GM12878 (cell line): ENCODE measurements around the gene SEMA7A. TPM values are rescaled to one million over a fixed set of nuclear protein-coding genes. Genes with fewer than 3 reads are reported as not detected.

Experiments used
- ATAC-seq: fragments of 200-7000 bp; cut with Tn5 transposase; 3 replicates; pipeline ENCODE4 v1.9.1; 2020; ENCODE audit warnings: mild to moderate bottlenecking, moderate library complexity
- BruUV-seq: library from RNA; stranded (reverse); fragments of 400-500 nt; replicated peaks from 2 replicates; lab custom pipeline; 2021; lab: Mats Ljungman, UMichigan
- CTCF ChIA-PET: fragments of 300-600 bp; sonication (Branson Sonifier 250); formaldehyde crosslinking; extraction: SDS; loops from one replicate; lab custom pipeline; 2021; ENCODE audit warnings: inconsistent platforms; lab: Yijun Ruan, JAX
- POLR2A ChIA-PET: fragments of 350-600 bp; formaldehyde crosslinking; extraction: SDS; loops from one replicate; lab custom pipeline; 2021; ENCODE audit warnings: inconsistent platforms; lab: Charles Lee
- RAD21 ChIA-PET: fragments of 300-600 bp; sonication (Branson Sonifier 250); formaldehyde crosslinking; loops from one replicate; lab custom pipeline; 2023; ENCODE audit warnings: antibody characterized with exemption; ENCODE audit not compliant: unreplicated experiment; lab: Charles Lee
- SMC1A ChIA-PET: fragments of 300-600 bp; sonication (Branson Sonifier 250); formaldehyde crosslinking; loops from one replicate; lab custom pipeline; 2023; ENCODE audit not compliant: unreplicated experiment, uncharacterized antibody; lab: Charles Lee
- DNase-seq: peaks from one replicate; pipeline ENCODE4 v3.0.0-alpha.2; 2011; ENCODE audit warnings: low read depth, low spot score
- FAIRE-seq: peaks from 3 replicates; lab custom pipeline; 2011; peaks lifted over from hg19 to GRCh38; lab: Jason Lieb, UNC
- H2AFZ ChIP-seq: 2 replicates; pipeline ENCODE4 v1.6.0; 2011; ENCODE audit warnings: low read depth, low read length, control low read depth; ENCODE audit not compliant: control insufficient read depth
- H3K27ac ChIP-seq: 2 replicates; pipeline ENCODE4 v1.5.1; 2011; ENCODE audit warnings: control low read depth; ENCODE audit not compliant: control insufficient read depth, insufficient read depth
- H3K27me3 ChIP-seq, 2 experiments: replicated peaks in 1 of 2; 2 replicates each; pipeline versions ENCODE4 v1.6.0 to v1.6.1; 2011; ENCODE audit warnings: low read length in 1 of 2; ENCODE audit not compliant: control insufficient read depth in 2 of 2, insufficient read depth in 2 of 2
- H3K36me3 ChIP-seq, 2 experiments: 2 replicates each; pipeline ENCODE4 v1.5.1; 2011; ENCODE audit warnings: low read length in 1 of 2; ENCODE audit not compliant: control insufficient read depth in 2 of 2, insufficient read depth in 2 of 2
- H3K4me1 ChIP-seq: 2 replicates; pipeline ENCODE4 v1.6.1; 2011; ENCODE audit warnings: mild to moderate bottlenecking, low read length, moderate library complexity, mixed read lengths; ENCODE audit not compliant: control insufficient read depth, insufficient read depth
- H3K4me2 ChIP-seq: 2 replicates; pipeline ENCODE4 v1.6.0; 2011; ENCODE audit warnings: control low read depth; ENCODE audit not compliant: control insufficient read depth, insufficient read depth
- H3K4me3 ChIP-seq: fragments of 200-600 bp; sonication (generic); 2 replicates; pipeline ENCODE4 v1.5.1; 2016
- H3K79me2 ChIP-seq: 2 replicates; pipeline ENCODE4 v1.6.0; 2011; ENCODE audit warnings: low read length; ENCODE audit not compliant: control insufficient read depth, insufficient read depth
- H3K9ac ChIP-seq: 2 replicates; pipeline ENCODE4 v1.8.0; 2011; ENCODE audit warnings: low read length, control low read depth, mixed read lengths; ENCODE audit not compliant: control insufficient read depth, insufficient read depth
- H3K9me3 ChIP-seq: replicated peaks from 3 replicates; pipeline ENCODE4 v1.5.1; 2011; ENCODE audit warnings: mild to moderate bottlenecking, low read length; ENCODE audit not compliant: control insufficient read depth, insufficient read depth
- H4K20me1 ChIP-seq: 2 replicates; pipeline ENCODE4 v1.6.0; 2011; ENCODE audit not compliant: control insufficient read depth, insufficient read depth
- ATF2 ChIP-seq: IDR thresholded peaks from 2 replicates; pipeline ENCODE4 v1.6.1; 2012; ENCODE audit warnings: low read length, inconsistent platforms
- ATF7 ChIP-seq: fragments of 450-650 bp; IDR thresholded peaks from 2 replicates; pipeline ENCODE4 v1.6.1; 2016; ENCODE audit warnings: low read depth, mild to moderate bottlenecking
- CEBPB ChIP-seq, 2 experiments: fragments of 150-350 bp in 1 of 2; IDR thresholded peaks; 2 replicates each; pipeline ENCODE4 v1.6.1; 2012 to 2014; ENCODE audit warnings: low read depth in 2 of 2, low read length in 2 of 2, borderline replicate concordance in 1 of 2, inconsistent platforms in 1 of 2
- ELK1 ChIP-seq: IDR thresholded peaks from 2 replicates; pipeline ENCODE4 v1.6.1; 2012; ENCODE audit warnings: low read depth, low read length, improper control_type of control experiment
- FOS ChIP-seq: IDR thresholded peaks from 3 replicates; pipeline ENCODE4 v1.6.1; 2011; ENCODE audit warnings: borderline replicate concordance; ENCODE audit not compliant: insufficient read length; ENCODE audit errors: extremely low read depth
- GATAD2B ChIP-seq: fragments of 450-650 bp; conservative IDR thresholded peaks from 2 replicates; pipeline ENCODE4 v1.6.1; 2017; ENCODE audit warnings: low read depth, mild to moderate bottlenecking, moderate library complexity
- HCFC1 ChIP-seq: fragments of 150-350 bp; IDR thresholded peaks from 2 replicates; pipeline ENCODE4 v1.6.1; 2014; ENCODE audit warnings: low read length
- POLR2AphosphoS5 ChIP-seq: IDR thresholded peaks from 2 replicates; pipeline ENCODE4 v1.6.1; 2011; ENCODE audit warnings: mild to moderate bottlenecking, low read length, inconsistent platforms
- RBBP5 ChIP-seq: fragments of 200-600 bp; sonication (generic); conservative IDR thresholded peaks from 2 replicates; pipeline ENCODE4 v1.6.1; 2016
- RCOR1 ChIP-seq: conservative IDR thresholded peaks from 2 replicates; pipeline ENCODE4 v1.6.1; 2012; ENCODE audit warnings: low read depth, low read length, improper control_type of control experiment
- SREBF1 ChIP-seq: IDR thresholded peaks from 2 replicates; pipeline ENCODE4 v1.6.1; 2012; ENCODE audit warnings: mild to moderate bottlenecking, low read length
- WGBS: methylation state at CpG from one replicate; pipeline ENCODE4 v1.1.6; 2016; ENCODE audit warnings: low lambda C conversion rate; ENCODE audit not compliant: insufficient replicate concordance, insufficient coverage; ENCODE audit errors: missing lambda C conversion rate; 5-methylcytosine and 5-hydroxymethylcytosine counted together
- in situ Hi-C: fragments of 300-500 bp; cut with MboI; formaldehyde crosslinking; loops from 9 replicates; pipeline ENCODE4 v1.14.3; 2018; ENCODE audit warnings: mixed read lengths
- intact Hi-C: fragments of 100-400 bp; cut with micrococcal nuclease; formaldehyde crosslinking; loops from one replicate; pipeline ENCODE4 v1.14.2; 2022; ENCODE audit not compliant: unreplicated experiment
- polyA plus RNA-seq, 11 experiments: library from polyadenylated mRNA; depleted of rRNA in 4 of 11; unstranded in 6 of 11; stranded (reverse) in 5 of 11; fragments of >200 nt; fragmentation: Nextera tagmentation in 4 of 11; fragmentation: Illumina TruSeq in 1 of 11; extraction: Ambion mirVana in 4 of 11; extraction: Trizol in 1 of 11; gene quantifications; 1 replicate in 1 of 11; 2 replicates in 10 of 11; pipeline versions ENCODE4 v1.2.1 to v1.2.3, GENCODE V29; 2011 to 2016; ENCODE audit warnings: inconsistent platforms in 2 of 11, missing spikeins in 2 of 11, low read depth in 1 of 11
- total RNA-seq, 4 experiments: library from RNA; depleted of rRNA in 3 of 4; stranded (reverse); fragments of >200 nt in 3 of 4; fragmentation: Illumina TruSeq in 1 of 4; extraction: Trizol in 1 of 4; gene quantifications; 2 replicates each; pipeline versions ENCODE4 v1.2.1 to v1.2.3, GENCODE V29; 2013 to 2021

The SEMA7A gene
- total and polyA plus RNA-seq, 10 of the 15 experiments (the other 5 are each of a cell fraction or from before 2014, with no cell fraction given): 0.08 to 112 (median 53.5) TPM

GRCh38 chr15:74368121-74368520, 65.6 kb downstream of the SEMA7A start:
- Histone ChIP-seq H3K79me2 (no peaks in the 10 kb centered on the region), H3K36me3 (no peaks in the 10 kb centered on the region), H3K9me3 (no peaks in the 10 kb centered on the region), H3K27ac (no peak overlapping the region), H2AFZ (no peak overlapping the region), H3K4me2 (no peak overlapping the region), H3K9ac (no peak overlapping the region), H3K4me1 (no peaks in the 10 kb centered on the region), H4K20me1 (no peaks in the 10 kb centered on the region), H3K4me3 (no peak overlapping the region), H3K27me3 (peaks cover 4 to 5% of the 10 kb centered on the region in 2 experiments; a peak in 3 of 4 replicates)
- BruUV-seq: no TSS peak
- 88% methylated on average over 3 of the region's 3 CpGs for WGBS
- ATAC-seq: no peak
- ChIA-PET CTCF (interaction anchor here (1.0 to 21.7 kb wide), 2 partner anchors 69 to 401 kb away, joined by 3 to 655 read pairs; partner anchors contain the start of gene SEMA7A), RAD21 (interaction anchor here (1.2 kb wide), 1 partner anchor 8 kb away, joined by 3 read pairs; no protein-coding TSS in a partner anchor), POLR2A (no interaction called here), SMC1A (interaction anchor here (0.6 kb wide), 1 partner anchor 374 kb away, joined by 3 read pairs; no protein-coding TSS in a partner anchor)
- TF ChIP-seq FOS (no peak), HCFC1 (no peak), CEBPB (IDR thresholded peaks at IDR 0.05; ENCODE audit: borderline replicate concordance in 1 of 2, low read depth in 2 of 2, low read length in 2 of 2) (no peak), ELK1 (no peak)
- FAIRE-seq: no peak
- intact Hi-C loops (no loop called here), in situ Hi-C loops (no loop called here)
- no peak for DNase-seq

- CTCF ChIA-PET: interaction anchor here (0.6 to 21.7 kb wide), 3 partner anchors 8 to 115 kb away, joined by 4 to 655 read pairs (median 4); partner anchors contain the start of gene SEMA7A
- RAD21 ChIA-PET: interaction anchor here (1.1 to 1.2 kb wide), 2 partner anchors 9 to 394 kb away, joined by 3 read pairs; no protein-coding TSS in a partner anchor
- no peak within 1 kb of the TSS for H3K4me3 ChIP-seq
- DNase-seq (no peak), ATAC-seq (no peak), FAIRE-seq (no peak)
- POLR2A ChIA-PET: no interaction called here
- no TSS peak for BruUV-seq
- H3K9ac ChIP-seq: no peak within 1 kb of the TSS
- no peak within 1 kb of the TSS for H2AFZ ChIP-seq
- SMC1A ChIA-PET: no interaction called here
- H4K20me1 ChIP-seq: no peaks in the 10 kb centered on the region
- in situ Hi-C loops: no loop called here
- intact Hi-C loops: no loop called here
- no peaks in the 10 kb centered on the region for H3K36me3 ChIP-seq
- no peak within 1 kb of the TSS for H3K4me2 ChIP-seq
- H3K4me1 ChIP-seq: no peaks in the 10 kb centered on the region
- TF ChIP-seq POLR2AphosphoS5: no peak
- TF ChIP-seq RBBP5: no peak
- no peak for TF ChIP-seq GATAD2B
- TF ChIP-seq SREBF1: no peak
- TF ChIP-seq ATF7: no peak
- TF ChIP-seq ATF2: no peak
- no peak for TF ChIP-seq RCOR1
- no peak within 1 kb of the TSS for H3K27ac ChIP-seq
- peaks cover 4 to 5% of the 10 kb centered on the region in 2 experiments; a peak in 3 of 4 replicates for H3K27me3 ChIP-seq
- WGBS: 54% methylated on average over 12 of the region's 12 CpGs
- no peaks in the 10 kb centered on the region for H3K79me2 ChIP-seq
- H3K9me3 ChIP-seq: no peaks in the 10 kb centered on the region
These were observed 66.4 kb downstream of the SEMA7A start, which contains the start of gene CYP11A1 for GRCh38 chr15:74367296-74367854. TSS of gene CYP11A1 (minus strand) at chr15:74367646. CDS start at chr15:74367585, 61 bp downstream.
